HL-60 (cell line): Measurements from ENCODE around the gene APPBP2.

Experiments used
- DNase-seq, 2 experiments: peaks; one replicate each; pipeline ENCODE4 v3.0.0-alpha.2; 2010 to 2020; ENCODE audit warnings: low read depth in 1 of 2, low spot score in 1 of 2
- H3K27ac ChIP-seq: fragments of 250-450 bp; sonication (Bioruptor Pico); replicated peaks from 2 replicates; pipeline ENCODE4 v1.5.1; 2020; ENCODE audit warnings: mild to moderate bottlenecking, moderate library complexity
- H3K27me3 ChIP-seq: fragments of 250-450 bp; sonication (Bioruptor Pico); 2 replicates; pipeline ENCODE4 v1.5.1; 2021; ENCODE audit warnings: mild to moderate bottlenecking, moderate library complexity; ENCODE audit not compliant: insufficient read depth, poor library complexity, severe bottlenecking
- H3K4me3 ChIP-seq: replicated peaks from 2 replicates; pipeline ENCODE4 v1.5.1; 2011; ENCODE audit warnings: mild to moderate bottlenecking, control low read depth, low read length; ENCODE audit not compliant: insufficient read depth
- GABPA ChIP-seq: IDR thresholded peaks from 2 replicates; pipeline ENCODE4 v1.6.1; 2012; ENCODE audit warnings: low read depth
- POLR2AphosphoS5 ChIP-seq: IDR thresholded peaks from 2 replicates; pipeline ENCODE4 v1.6.1; 2012; ENCODE audit warnings: low read depth
- SPI1 ChIP-seq: IDR thresholded peaks from 2 replicates; pipeline ENCODE4 v1.6.1; 2012; ENCODE audit warnings: low read depth, mild to moderate bottlenecking, borderline replicate concordance
- TF ChIP-seq, protein P1 (sequence below): IDR thresholded peaks from one replicate; pipeline ENCODE4 v1.5.1; 2011; ENCODE audit warnings: low read length, control low read depth, inconsistent platforms; ENCODE audit not compliant: insufficient read depth
- TF ChIP-seq, protein P2 (sequence below): IDR thresholded peaks from 2 replicates; pipeline ENCODE4 v1.6.1; 2012; ENCODE audit warnings: low read depth; ENCODE audit not compliant: insufficient replicate concordance

Gene APPBP2

DNA sequence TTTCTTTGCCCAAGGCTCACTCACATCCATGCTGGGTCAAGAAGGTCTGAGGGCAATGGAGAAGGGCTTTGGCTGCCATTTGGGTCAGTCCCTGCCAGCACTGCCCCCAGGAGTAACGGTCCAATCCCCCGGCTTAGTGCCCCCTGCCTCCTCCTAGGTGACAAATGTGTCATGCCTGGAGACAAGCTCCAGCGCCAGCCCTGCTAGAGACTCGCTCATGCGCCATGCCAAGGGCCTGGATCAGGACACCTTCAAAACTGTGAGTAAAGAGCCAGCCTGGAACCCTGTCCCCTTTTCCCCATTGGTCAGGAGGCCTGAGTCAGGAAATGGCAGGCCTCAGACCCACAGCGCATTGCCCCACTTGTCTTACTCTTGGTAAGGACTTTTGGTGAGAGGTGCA lies 100.4 kb downstream of the APPBP2 start:
- TF ChIP-seq GABPA (no peak), POLR2AphosphoS5 (no peak), SPI1 (no peak)
- TF ChIP-seq, protein P1, sequence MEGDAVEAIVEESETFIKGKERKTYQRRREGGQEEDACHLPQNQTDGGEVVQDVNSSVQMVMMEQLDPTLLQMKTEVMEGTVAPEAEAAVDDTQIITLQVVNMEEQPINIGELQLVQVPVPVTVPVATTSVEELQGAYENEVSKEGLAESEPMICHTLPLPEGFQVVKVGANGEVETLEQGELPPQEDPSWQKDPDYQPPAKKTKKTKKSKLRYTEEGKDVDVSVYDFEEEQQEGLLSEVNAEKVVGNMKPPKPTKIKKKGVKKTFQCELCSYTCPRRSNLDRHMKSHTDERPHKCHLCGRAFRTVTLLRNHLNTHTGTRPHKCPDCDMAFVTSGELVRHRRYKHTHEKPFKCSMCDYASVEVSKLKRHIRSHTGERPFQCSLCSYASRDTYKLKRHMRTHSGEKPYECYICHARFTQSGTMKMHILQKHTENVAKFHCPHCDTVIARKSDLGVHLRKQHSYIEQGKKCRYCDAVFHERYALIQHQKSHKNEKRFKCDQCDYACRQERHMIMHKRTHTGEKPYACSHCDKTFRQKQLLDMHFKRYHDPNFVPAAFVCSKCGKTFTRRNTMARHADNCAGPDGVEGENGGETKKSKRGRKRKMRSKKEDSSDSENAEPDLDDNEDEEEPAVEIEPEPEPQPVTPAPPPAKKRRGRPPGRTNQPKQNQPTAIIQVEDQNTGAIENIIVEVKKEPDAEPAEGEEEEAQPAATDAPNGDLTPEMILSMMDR: no peak
- TF ChIP-seq, protein P2, sequence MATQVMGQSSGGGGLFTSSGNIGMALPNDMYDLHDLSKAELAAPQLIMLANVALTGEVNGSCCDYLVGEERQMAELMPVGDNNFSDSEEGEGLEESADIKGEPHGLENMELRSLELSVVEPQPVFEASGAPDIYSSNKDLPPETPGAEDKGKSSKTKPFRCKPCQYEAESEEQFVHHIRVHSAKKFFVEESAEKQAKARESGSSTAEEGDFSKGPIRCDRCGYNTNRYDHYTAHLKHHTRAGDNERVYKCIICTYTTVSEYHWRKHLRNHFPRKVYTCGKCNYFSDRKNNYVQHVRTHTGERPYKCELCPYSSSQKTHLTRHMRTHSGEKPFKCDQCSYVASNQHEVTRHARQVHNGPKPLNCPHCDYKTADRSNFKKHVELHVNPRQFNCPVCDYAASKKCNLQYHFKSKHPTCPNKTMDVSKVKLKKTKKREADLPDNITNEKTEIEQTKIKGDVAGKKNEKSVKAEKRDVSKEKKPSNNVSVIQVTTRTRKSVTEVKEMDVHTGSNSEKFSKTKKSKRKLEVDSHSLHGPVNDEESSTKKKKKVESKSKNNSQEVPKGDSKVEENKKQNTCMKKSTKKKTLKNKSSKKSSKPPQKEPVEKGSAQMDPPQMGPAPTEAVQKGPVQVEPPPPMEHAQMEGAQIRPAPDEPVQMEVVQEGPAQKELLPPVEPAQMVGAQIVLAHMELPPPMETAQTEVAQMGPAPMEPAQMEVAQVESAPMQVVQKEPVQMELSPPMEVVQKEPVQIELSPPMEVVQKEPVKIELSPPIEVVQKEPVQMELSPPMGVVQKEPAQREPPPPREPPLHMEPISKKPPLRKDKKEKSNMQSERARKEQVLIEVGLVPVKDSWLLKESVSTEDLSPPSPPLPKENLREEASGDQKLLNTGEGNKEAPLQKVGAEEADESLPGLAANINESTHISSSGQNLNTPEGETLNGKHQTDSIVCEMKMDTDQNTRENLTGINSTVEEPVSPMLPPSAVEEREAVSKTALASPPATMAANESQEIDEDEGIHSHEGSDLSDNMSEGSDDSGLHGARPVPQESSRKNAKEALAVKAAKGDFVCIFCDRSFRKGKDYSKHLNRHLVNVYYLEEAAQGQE: no peak
- no peaks in the 10 kb centered on the region for H3K27me3 ChIP-seq
- H3K27ac ChIP-seq: no peak overlapping the region
- DNase-seq: no peak
- H3K4me3 ChIP-seq: no peak overlapping the region

- H3K27ac ChIP-seq: no peak overlapping the region
- TF ChIP-seq GABPA (no peak), SPI1 (no peak), POLR2AphosphoS5 (no peak)
- TF ChIP-seq, protein P2: no peak
- TF ChIP-seq, protein P1: no peak
- no peak for DNase-seq
- H3K27me3 ChIP-seq: no peaks in the 10 kb centered on the region
- no peak overlapping the region for H3K4me3 ChIP-seq
Observed at GRCh38 chr17:60423865-60424264, 102.2 kb downstream of the APPBP2 start.

- Histone ChIP-seq H3K27me3 (no peaks in the 10 kb centered on the region), H3K27ac (peak within 1 kb of the TSS; percentile 84), H3K4me3 (peak within 1 kb of the TSS; percentile 47)
- DNase-seq: peak in 1 of 2 experiments; percentile 42
- TF ChIP-seq SPI1: peak; percentile 72
- TF ChIP-seq, protein P1: no peak
Observed at GRCh38 chr17:60422162-60422665, 103.8 kb downstream of the APPBP2 start, which contains the start of gene CHCT1. Gene CHCT1, plus strand, starts transcription at chr17:60422489. Its CDS starts 104 bp downstream, at chr17:60422593.
